ENCODE measurements around the gene LTK. TPM values are rescaled to one million over a fixed set of nuclear protein-coding genes. Genes with fewer than 3 reads are reported as not detected.
A peak's percentile ranks its signal among the peaks of the same experiment; 100 is the strongest.

Gene LTK
- total RNA-seq, 1 donor from 2014 or later: 0.19 TPM

- no peaks in the 10 kb centered on the region for H3K27me3 Mint-ChIP-seq (ENCODE audit: low read depth)
- H3K4me3 Mint-ChIP-seq: peak overlapping the region; percentile 100
- H3K4me1 Mint-ChIP-seq: peaks cover 13% of the 10 kb centered on the region
- no peaks in the 10 kb centered on the region for H3K9me3 Mint-ChIP-seq
- DNase-seq (ENCODE audit: low read depth, low spot score): no peak
- TF ChIP-seq, protein P1, sequence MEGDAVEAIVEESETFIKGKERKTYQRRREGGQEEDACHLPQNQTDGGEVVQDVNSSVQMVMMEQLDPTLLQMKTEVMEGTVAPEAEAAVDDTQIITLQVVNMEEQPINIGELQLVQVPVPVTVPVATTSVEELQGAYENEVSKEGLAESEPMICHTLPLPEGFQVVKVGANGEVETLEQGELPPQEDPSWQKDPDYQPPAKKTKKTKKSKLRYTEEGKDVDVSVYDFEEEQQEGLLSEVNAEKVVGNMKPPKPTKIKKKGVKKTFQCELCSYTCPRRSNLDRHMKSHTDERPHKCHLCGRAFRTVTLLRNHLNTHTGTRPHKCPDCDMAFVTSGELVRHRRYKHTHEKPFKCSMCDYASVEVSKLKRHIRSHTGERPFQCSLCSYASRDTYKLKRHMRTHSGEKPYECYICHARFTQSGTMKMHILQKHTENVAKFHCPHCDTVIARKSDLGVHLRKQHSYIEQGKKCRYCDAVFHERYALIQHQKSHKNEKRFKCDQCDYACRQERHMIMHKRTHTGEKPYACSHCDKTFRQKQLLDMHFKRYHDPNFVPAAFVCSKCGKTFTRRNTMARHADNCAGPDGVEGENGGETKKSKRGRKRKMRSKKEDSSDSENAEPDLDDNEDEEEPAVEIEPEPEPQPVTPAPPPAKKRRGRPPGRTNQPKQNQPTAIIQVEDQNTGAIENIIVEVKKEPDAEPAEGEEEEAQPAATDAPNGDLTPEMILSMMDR (conservative IDR thresholded peaks at IDR 0.05): no peak
- peak overlapping the region; percentile 72 for H3K27ac Mint-ChIP-seq (ENCODE audit: unreplicated experiment)
- no peaks in the 10 kb centered on the region for H3K36me3 Mint-ChIP-seq (ENCODE audit: low read depth)
Measured at GRCh38 chr15:41545218-41545617, 31.6 kb upstream of the LTK start.

DNA sequence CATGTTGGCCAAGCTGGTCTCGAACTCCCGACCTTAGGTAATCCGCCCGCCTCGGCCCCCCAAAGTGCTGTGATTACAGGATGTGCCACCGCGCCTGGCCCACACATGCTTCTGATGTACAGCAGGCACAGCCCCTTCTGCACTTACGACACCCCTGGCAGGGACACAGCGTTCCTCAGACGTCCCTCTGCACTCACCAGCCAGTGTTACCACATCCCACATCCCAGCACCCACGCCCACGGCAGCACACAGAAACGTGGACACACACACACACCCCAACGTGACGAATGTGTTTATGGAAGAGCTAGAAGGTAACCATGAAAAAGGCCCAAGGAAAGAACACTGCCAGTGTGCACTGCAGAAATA is 31.0 kb upstream of the LTK start:
- H3K27me3 Mint-ChIP-seq (ENCODE audit: low read depth): no peaks in the 10 kb centered on the region
- no peak for DNase-seq (ENCODE audit: low read depth, low spot score)
- TF ChIP-seq, protein P1 (conservative IDR thresholded peaks at IDR 0.05): no peak
- no peak overlapping the region for H3K27ac Mint-ChIP-seq (ENCODE audit: unreplicated experiment)
- no peaks in the 10 kb centered on the region for H3K9me3 Mint-ChIP-seq
- H3K4me1 Mint-ChIP-seq: peaks cover 13% of the 10 kb centered on the region
- H3K36me3 Mint-ChIP-seq (ENCODE audit: low read depth): no peaks in the 10 kb centered on the region
- peak overlapping the region; percentile 100 for H3K4me3 Mint-ChIP-seq

DNA sequence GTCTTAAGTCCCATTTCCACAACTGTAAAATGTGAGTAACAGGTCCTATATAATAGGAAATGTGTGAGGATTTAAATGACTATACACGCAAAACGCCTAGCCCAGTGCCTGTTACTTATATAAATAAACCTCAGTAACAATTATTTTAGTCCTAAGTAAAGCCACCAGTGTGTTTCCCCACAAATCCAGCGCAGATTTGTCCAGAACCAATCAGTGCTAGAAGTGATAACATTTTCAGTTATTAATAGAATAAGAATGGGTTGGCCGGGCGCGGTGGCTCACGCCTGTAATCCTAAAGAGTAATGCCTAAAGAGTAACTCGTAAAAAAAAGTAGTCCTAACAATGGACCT is 29.9 kb upstream of the LTK start:
- Mint-ChIP-seq H3K27me3 (ENCODE audit: low read depth) (no peaks in the 10 kb centered on the region), H3K9me3 (no peaks in the 10 kb centered on the region), H3K4me1 (peaks cover 13% of the 10 kb centered on the region), H3K36me3 (ENCODE audit: low read depth) (no peaks in the 10 kb centered on the region), H3K27ac (ENCODE audit: unreplicated experiment) (peak overlapping the region; percentile 99), H3K4me3 (peak overlapping the region; percentile 100)
- no peak for DNase-seq (ENCODE audit: low read depth, low spot score)
- TF ChIP-seq, protein P1 (conservative IDR thresholded peaks at IDR 0.05): no peak

- no peak overlapping the region for H3K4me3 Mint-ChIP-seq
- no peaks in the 10 kb centered on the region for H3K4me1 Mint-ChIP-seq
- TF ChIP-seq, protein P1 (conservative IDR thresholded peaks at IDR 0.05): no peak
- no peak for DNase-seq (ENCODE audit: low read depth, low spot score)
- H3K36me3 Mint-ChIP-seq (ENCODE audit: low read depth): peaks cover 11% of the 10 kb centered on the region
- H3K9me3 Mint-ChIP-seq: no peaks in the 10 kb centered on the region
- no peaks in the 10 kb centered on the region for H3K27me3 Mint-ChIP-seq (ENCODE audit: low read depth)
- H3K27ac Mint-ChIP-seq (ENCODE audit: unreplicated experiment): no peak overlapping the region
Measured at GRCh38 chr15:41536866-41537265, 23.2 kb upstream of the LTK start.

GRCh38 chr15:41535544-41535943 is 21.9 kb upstream of the LTK start:
- DNase-seq (ENCODE audit: low read depth, low spot score): no peak
- no peak overlapping the region for H3K27ac Mint-ChIP-seq (ENCODE audit: unreplicated experiment)
- H3K9me3 Mint-ChIP-seq: no peaks in the 10 kb centered on the region
- H3K36me3 Mint-ChIP-seq (ENCODE audit: low read depth): peaks cover 11% of the 10 kb centered on the region
- TF ChIP-seq, protein P1 (conservative IDR thresholded peaks at IDR 0.05): no peak
- H3K4me3 Mint-ChIP-seq: no peak overlapping the region
- no peaks in the 10 kb centered on the region for H3K4me1 Mint-ChIP-seq
- no peaks in the 10 kb centered on the region for H3K27me3 Mint-ChIP-seq (ENCODE audit: low read depth)

Data from neural crest cell (in vitro differentiated cells).